Kidney glomerular epithelial cell (primary cell): ENCODE results near the gene THEM5.

Experiments
- DNase-seq: peaks from one replicate; lab custom pipeline; 2025; lab: John Stamatoyannopoulos, UW

THEM5 gene

GRCh38 chr1:151800830-151801229 is 52.7 kb downstream of the THEM5 start:
- no peak for DNase-seq

GRCh38 chr1:151799179-151800022 is 54.1 kb downstream of the THEM5 start:
- DNase-seq, result no peak

GRCh38 chr1:151798571-151798970 is 54.9 kb downstream of the THEM5 start:
- no peak for DNase-seq
